Measurements from ENCODE around the gene PLXNA4.

Gene PLXNA4

DNA sequence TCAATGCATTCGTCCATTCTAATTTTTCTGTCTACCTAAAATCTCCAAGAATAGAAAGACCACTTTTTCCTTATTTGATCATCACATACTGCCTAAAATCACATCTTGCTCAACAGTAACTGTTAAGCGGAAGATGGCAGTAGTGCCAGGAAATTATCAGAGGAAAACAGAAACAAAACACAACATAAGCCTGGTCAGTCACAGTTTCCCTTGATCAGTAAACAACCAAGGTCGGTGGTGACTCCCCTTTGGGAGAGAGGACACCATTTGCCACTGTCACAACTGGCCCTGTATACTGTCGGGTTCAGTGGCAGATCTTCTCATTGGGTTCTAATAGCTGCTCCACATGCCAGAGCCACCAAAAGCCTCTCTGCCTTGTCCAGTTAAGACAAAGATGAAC lies 106.6 kb downstream of the PLXNA4 start:
- no peak for TF ChIP-seq SIN3A (IDR thresholded peaks at IDR 0.05; ENCODE audit: borderline replicate concordance, insufficient read depth, low read length)
- TF ChIP-seq POLR2AphosphoS5 (IDR thresholded peaks at IDR 0.05; ENCODE audit: low read depth, low read length) = no peak
- TF ChIP-seq, protein P1, sequence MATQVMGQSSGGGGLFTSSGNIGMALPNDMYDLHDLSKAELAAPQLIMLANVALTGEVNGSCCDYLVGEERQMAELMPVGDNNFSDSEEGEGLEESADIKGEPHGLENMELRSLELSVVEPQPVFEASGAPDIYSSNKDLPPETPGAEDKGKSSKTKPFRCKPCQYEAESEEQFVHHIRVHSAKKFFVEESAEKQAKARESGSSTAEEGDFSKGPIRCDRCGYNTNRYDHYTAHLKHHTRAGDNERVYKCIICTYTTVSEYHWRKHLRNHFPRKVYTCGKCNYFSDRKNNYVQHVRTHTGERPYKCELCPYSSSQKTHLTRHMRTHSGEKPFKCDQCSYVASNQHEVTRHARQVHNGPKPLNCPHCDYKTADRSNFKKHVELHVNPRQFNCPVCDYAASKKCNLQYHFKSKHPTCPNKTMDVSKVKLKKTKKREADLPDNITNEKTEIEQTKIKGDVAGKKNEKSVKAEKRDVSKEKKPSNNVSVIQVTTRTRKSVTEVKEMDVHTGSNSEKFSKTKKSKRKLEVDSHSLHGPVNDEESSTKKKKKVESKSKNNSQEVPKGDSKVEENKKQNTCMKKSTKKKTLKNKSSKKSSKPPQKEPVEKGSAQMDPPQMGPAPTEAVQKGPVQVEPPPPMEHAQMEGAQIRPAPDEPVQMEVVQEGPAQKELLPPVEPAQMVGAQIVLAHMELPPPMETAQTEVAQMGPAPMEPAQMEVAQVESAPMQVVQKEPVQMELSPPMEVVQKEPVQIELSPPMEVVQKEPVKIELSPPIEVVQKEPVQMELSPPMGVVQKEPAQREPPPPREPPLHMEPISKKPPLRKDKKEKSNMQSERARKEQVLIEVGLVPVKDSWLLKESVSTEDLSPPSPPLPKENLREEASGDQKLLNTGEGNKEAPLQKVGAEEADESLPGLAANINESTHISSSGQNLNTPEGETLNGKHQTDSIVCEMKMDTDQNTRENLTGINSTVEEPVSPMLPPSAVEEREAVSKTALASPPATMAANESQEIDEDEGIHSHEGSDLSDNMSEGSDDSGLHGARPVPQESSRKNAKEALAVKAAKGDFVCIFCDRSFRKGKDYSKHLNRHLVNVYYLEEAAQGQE (IDR thresholded peaks at IDR 0.05; ENCODE audit: insufficient read depth in 1 of 2, low read depth in 2 of 2, low read length in 2 of 2) = no peak
- TF ChIP-seq FOXP2 (optimal IDR thresholded peaks at IDR 0.05; ENCODE audit: borderline replicate concordance, extremely low read depth, extremely low read length, insufficient read depth) = no peak
- TF ChIP-seq TAF1 (IDR thresholded peaks at IDR 0.05; ENCODE audit: borderline replicate concordance, insufficient read depth, low read length) = no peak

DNA sequence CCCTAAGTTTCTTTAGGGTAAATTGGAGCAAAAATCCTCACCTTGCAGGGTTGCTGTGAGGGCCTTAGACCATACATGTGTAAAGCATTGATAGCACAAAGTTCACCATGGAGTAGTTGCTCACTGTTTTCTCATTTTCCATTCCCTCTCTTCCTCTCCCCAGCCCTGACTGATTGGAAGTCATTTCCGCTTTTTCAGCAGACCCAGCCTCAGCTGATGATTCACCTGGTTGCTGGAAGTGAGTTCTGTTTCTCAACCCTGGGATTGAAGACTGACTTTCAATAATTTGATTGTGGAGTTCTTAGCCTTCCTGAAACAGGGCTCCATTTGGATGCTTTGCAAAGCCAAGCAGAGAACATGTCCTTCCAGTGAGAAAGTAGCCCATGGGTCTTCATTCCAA lies 107.0 kb downstream of the PLXNA4 start:
- TF ChIP-seq SIN3A (IDR thresholded peaks at IDR 0.05; ENCODE audit: borderline replicate concordance, insufficient read depth, low read length) = no peak
- no peak for TF ChIP-seq TAF1 (IDR thresholded peaks at IDR 0.05; ENCODE audit: borderline replicate concordance, insufficient read depth, low read length)
- no peak for TF ChIP-seq FOXP2 (optimal IDR thresholded peaks at IDR 0.05; ENCODE audit: borderline replicate concordance, extremely low read depth, extremely low read length, insufficient read depth)
- TF ChIP-seq, protein P1 (IDR thresholded peaks at IDR 0.05; ENCODE audit: insufficient read depth in 1 of 2, low read depth in 2 of 2, low read length in 2 of 2) = no peak
- no peak for TF ChIP-seq POLR2AphosphoS5 (IDR thresholded peaks at IDR 0.05; ENCODE audit: low read depth, low read length)

DNA sequence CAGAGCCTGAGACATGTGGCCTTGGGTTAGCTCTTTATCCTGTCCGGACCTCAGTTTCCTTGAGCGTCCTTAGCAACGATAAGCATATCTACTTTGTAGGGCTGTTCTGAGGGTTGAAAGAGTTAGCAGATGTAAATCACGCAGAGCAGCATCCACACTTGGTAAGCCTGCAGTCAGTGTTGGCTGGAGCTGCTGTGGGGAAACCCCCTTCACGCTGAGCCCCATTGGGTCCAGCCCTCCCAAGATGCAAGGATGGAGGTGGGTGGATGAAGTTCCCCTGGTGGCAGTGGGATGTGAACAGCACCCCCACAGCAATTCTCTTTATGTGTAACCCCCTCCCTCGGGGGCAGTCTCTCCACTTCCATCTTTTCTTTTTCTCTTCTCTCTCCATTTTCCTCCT lies 109.9 kb downstream of the PLXNA4 start:
- TF ChIP-seq FOXP2 (optimal IDR thresholded peaks at IDR 0.05; ENCODE audit: borderline replicate concordance, extremely low read depth, extremely low read length, insufficient read depth) (no peak), SIN3A (IDR thresholded peaks at IDR 0.05; ENCODE audit: borderline replicate concordance, insufficient read depth, low read length) (no peak), TAF1 (IDR thresholded peaks at IDR 0.05; ENCODE audit: borderline replicate concordance, insufficient read depth, low read length) (no peak), POLR2AphosphoS5 (IDR thresholded peaks at IDR 0.05; ENCODE audit: low read depth, low read length) (no peak)
- TF ChIP-seq, protein P1 (IDR thresholded peaks at IDR 0.05; ENCODE audit: insufficient read depth in 1 of 2, low read depth in 2 of 2, low read length in 2 of 2) = no peak

DNA sequence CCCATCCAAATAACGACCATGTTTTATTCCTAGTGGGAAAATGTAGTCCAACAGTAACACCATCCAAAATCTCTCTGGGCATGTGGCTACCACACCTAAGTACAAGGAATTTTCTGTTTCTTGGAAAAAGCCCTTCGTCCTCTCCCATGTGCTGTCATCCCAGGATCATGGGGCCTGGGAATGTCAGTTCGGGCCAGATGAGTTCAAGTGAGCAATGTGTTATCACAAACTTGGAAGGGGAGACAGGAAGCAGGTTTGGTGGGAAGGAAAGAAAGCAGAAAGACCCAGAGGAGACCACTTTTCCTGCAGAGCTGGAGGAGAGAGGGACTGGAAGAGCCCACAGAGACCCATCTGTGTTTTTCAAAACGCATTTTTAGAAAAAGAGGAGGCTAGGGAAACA lies 110.8 kb downstream of the PLXNA4 start:
- no peak for TF ChIP-seq POLR2AphosphoS5 (IDR thresholded peaks at IDR 0.05; ENCODE audit: low read depth, low read length)
- TF ChIP-seq TAF1 (IDR thresholded peaks at IDR 0.05; ENCODE audit: borderline replicate concordance, insufficient read depth, low read length) = no peak
- TF ChIP-seq, protein P1 (IDR thresholded peaks at IDR 0.05; ENCODE audit: insufficient read depth in 1 of 2, low read depth in 2 of 2, low read length in 2 of 2) = no peak
- TF ChIP-seq SIN3A (IDR thresholded peaks at IDR 0.05; ENCODE audit: borderline replicate concordance, insufficient read depth, low read length) = no peak
- TF ChIP-seq FOXP2 (optimal IDR thresholded peaks at IDR 0.05; ENCODE audit: borderline replicate concordance, extremely low read depth, extremely low read length, insufficient read depth) = no peak

DNA sequence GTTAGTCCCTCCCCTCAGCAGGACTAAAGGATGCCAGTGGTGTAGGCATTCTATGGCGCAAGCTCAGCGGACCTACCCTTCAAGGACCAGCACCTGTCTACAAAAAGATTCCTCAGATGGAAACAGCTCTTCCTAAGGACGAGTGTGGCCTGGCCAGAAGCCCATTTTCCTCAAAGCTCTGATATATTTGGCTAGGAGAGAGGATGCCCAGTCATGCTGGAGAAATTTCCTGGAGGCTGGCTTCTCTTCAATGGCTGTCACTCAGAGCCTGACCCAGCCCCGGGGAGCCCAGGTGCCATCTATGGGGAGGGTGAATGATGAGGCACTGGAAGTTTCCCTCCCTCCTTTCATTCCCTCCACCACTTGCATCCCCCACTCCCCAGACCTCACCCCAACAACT lies 111.5 kb downstream of the PLXNA4 start:
- TF ChIP-seq FOXP2 (optimal IDR thresholded peaks at IDR 0.05; ENCODE audit: borderline replicate concordance, extremely low read depth, extremely low read length, insufficient read depth) = no peak
- TF ChIP-seq, protein P1 (IDR thresholded peaks at IDR 0.05; ENCODE audit: insufficient read depth in 1 of 2, low read depth in 2 of 2, low read length in 2 of 2) = no peak
- TF ChIP-seq SIN3A (IDR thresholded peaks at IDR 0.05; ENCODE audit: borderline replicate concordance, insufficient read depth, low read length) = no peak
- no peak for TF ChIP-seq TAF1 (IDR thresholded peaks at IDR 0.05; ENCODE audit: borderline replicate concordance, insufficient read depth, low read length)
